GM19099 (cell line): ENCODE results near the gene NELL2.

Source experiments
- POLR2A ChIP-seq: IDR thresholded peaks from 3 replicates; pipeline ENCODE4 v1.6.1; 2011; ENCODE audit warnings: low read depth; ENCODE audit not compliant: insufficient read length; ENCODE audit errors: extremely low read depth

Gene NELL2

DNA sequence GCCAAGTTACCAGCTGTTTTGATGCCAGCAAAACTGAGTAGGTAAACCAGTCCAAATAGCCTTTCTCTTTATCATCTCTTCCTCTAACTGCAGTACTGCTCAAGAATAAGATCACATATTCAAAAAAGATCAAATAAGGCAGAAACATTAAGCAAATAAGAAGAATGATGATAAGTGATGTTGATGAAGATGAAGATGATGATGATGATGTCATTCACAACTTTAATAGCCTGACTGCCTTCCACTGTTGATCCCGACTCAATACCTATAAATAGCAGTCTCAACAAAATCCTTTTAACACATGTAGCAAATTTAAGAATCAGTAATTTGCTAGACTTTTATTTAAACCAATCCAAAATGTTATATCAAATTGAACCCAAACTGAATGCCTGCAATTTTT is 47.1 kb downstream of the NELL2 start:
- no peak for TF ChIP-seq POLR2A

DNA sequence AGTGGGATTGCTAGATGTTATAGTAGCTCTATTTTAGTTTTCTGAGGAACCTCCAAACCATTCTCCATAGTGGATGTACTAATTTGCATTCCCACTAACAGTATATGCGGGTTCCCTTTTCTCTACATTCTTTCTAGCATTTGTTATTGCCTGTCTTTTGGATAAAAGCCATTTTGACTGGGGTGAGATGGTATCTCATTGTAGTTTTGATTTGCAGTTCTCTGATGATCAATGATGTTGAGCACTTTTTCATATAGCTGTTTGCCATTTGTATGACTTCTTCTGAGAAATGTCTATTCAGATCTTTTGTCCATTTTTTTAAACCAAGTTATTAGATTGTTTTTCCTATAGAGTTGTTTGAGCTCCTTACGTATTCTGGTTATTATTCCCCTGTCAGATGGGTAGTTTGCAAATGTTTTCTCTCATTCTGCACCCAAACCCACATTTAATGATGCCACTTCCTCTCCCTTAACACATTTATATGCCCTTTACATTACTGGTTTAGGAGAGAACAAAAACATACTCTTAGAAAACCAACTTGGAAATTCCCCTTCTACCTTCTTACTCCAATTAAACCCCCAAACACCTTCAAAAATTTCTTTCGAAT is 48.2 kb downstream of the NELL2 start:
- no peak for TF ChIP-seq POLR2A

DNA sequence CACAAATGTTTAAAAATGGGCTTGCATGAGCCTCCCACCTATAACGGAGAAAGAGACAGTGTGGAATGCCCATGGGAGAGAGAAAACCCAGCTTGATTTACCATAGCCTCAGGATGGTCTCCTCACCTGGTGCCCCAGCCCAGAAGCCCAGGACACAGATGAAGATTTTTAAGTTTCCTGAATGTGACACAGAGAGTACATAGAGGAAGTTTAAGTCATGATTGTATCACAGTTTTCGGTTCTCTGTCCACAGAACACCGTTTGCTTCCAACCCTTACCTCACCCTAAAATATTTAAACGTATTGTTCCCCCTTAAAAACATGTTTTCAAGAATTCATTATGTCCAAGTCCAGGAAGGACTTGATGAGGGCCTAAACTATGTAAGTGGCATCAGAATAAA is 56.2 kb downstream of the NELL2 start:
- TF ChIP-seq POLR2A = no peak

DNA sequence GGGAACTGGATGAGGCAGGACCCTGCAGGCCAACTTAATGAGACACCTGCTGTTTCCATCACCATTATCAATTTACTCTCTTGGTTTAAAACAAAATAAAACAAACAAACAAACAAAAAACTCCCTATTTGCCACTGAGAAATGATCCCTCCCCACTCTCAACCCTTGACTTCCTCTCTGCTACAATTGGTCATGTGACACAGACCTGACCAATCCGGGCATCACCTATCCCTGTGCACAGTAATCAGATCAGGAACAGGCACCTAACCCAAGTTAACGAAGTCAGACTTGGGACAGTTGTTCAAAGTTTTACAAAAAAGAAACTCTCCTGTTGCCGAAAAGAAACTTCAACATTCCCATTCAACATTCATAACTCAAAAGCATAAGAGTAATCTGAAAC is 58.4 kb downstream of the NELL2 start:
- TF ChIP-seq POLR2A = no peak

DNA sequence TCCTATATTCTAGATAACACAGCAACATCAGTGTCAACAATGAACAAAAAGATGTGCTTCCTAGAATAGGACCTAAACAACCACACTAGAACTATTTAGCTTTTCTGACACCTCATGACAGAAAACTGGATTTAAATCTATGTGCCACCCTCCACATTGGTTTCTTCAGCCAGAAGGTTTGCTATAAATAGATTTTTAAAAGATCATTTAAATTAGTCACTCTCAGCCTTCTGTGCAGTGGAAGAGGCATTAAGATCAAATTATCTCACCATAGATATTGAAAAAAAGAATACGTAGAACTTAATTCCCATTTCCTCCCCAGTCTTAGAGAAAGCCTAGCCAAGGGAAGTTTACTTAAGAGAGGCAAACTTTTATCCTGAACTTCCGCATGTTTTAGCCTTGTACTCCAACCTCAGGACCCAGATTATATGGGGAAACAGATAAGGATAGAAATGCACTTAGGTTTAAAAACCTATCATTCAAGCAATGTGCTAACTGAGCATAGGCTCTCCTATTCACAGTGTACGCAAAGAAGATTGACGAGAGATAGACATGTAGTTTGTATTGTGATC is 59.6 kb downstream of the NELL2 start:
- no peak for TF ChIP-seq POLR2A

DNA sequence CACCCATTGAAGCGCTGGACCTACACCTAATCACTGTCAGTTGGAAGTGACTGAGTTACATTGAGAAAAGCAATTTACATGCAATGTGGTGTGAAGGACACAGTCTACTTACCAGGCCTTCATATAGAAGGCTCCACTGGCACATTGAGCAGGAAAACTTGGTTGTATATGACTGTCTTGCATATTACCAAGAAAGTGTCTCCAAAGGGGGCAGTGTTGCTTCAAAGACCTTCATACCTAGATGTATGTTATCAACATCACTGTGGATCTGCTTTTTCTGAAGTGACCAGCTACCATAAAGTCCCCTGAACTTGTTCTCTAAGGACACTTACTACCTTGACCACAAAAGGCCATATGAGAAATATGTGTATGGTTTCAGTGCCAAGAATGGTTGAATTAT is 64.1 kb downstream of the NELL2 start:
- TF ChIP-seq POLR2A = no peak

DNA sequence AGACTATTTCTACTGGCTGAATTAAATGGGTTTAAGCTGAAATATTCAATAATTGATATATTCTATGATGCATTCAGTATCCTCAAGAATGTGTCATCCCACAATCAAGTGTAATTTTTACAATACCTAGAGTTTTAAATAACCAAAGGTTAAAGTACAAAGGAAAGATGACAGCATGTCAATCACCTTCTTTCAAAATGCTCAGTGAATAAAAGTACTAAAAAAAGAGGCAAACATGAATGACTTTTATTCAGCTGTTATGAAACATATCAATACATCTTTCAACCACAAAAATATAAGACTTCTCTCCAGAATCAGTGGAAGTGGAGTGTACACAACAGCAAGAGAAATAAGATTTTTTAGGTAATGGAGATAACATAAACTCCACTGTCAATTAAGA is 72.0 kb downstream of the NELL2 start:
- no peak for TF ChIP-seq POLR2A

DNA sequence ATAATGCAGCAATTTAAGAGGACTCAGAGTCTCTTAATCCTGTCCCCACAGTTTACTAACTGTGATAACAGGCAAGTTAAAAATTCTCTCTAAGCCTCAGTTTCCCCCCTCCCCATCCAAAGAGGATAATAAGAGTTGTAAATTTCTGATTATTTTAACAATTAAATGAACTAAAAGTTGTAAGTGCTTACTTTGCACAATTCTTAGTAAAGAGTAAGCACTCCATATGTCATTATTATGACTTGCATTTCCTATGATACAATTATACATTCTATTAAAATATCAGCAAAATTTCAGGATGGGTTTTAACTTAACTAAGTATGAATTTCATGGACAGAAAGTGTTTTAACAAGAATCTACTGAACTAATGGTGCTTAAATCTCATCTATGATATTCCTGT is 80.1 kb downstream of the NELL2 start:
- TF ChIP-seq POLR2A = no peak

DNA sequence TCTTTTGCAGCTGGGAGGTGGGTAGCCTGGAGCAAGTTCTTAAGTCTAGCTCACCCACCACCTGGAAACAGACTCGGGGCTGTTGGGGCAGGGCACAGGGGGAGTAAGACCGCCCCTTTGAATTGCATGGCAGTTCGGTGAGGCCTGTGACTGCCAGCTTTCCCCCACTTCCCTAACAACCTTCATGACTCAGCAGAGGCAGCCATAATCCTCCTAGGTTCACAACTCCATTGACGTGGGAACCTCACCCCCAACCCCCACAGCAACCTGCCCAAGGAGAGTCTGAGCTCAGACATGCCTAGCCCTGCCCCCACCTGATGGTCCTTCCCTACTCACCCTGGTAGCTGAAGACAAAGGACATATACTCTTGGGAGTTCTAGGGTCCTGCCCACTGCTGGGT is 87.4 kb downstream of the NELL2 start:
- TF ChIP-seq POLR2A = no peak

DNA sequence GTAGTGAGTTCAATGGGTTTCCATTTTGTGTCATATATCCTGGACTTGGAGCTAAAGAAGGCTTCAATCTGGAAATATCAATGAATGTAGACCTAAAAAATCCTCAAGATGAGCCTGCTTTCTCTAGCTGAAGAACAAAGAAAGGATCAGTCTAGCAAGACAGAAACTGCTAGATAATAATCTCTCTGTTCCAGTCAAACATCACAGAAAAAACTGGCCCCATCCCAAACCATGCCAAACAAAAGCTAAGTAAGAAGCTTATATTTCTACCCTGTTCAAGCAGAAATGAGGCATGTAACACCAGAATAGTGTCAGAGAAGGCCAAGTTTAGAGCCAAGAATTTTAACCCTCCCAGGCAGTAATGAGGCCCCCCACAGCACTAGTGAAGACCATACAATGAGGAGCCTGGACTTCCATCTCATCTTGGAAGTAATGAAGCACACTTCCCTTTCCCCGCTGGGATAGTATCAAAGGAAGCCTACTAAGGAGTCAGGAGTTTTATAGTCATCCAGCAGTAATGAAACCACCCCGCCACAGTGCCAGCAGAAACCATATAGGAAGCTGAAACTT is 95.8 kb downstream of the NELL2 start:
- no peak for TF ChIP-seq POLR2A

DNA sequence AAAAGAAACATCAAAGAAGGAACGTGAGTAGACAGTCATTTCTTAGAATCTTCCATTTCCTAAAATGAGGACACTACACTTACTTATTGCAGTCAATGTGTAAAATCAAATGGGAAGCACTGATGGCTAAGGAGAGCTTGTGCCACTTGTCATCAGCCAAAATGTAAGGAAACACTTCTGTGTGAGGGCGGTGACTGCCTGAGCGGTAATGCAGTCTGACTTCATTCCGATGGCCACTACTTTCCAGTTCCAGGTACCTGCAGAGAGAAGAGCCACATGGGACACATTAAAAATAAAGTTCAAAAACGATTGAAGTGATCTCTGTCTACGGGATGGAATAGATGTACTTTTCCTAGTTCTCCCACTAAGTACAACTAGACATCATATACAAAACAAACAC is 96.3 kb downstream of the NELL2 start:
- TF ChIP-seq POLR2A = no peak

DNA sequence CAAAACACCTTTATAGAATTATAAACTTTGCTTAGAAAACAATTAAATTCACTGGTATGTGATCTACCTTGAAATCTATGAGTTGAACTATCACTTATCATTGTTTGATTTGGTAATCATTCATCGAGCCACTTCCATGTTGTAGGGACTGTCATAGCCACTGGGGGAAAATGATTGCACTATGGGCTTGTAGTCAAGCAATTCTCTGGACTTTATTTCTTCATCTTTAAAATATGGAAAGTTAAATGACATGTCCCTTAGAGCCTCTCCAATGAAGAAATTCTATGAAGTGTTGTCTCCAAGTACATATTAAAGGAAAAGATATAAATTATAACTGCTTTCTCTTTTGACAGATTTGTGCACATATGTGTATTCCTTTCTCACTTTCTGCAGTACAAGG is 97.3 kb downstream of the NELL2 start:
- no peak for TF ChIP-seq POLR2A

DNA sequence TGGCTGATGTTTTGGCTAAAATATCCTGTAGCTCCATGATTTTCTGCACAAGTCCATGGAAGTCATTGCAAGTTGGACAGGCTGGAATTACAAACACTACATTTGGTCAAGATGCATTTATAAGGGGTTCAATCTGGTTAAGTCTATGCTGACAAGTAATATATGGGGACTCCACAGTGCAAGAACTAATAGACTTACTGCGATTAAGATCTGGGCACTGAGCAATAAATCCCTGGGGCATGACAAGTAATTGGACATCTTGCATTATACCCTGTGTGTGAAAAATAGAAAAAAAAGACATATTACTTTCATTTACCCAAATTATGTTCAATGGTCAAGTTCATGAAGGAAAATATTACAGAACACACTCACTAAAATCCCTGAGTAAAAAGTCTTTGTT is 99.1 kb downstream of the NELL2 start:
- no peak for TF ChIP-seq POLR2A

DNA sequence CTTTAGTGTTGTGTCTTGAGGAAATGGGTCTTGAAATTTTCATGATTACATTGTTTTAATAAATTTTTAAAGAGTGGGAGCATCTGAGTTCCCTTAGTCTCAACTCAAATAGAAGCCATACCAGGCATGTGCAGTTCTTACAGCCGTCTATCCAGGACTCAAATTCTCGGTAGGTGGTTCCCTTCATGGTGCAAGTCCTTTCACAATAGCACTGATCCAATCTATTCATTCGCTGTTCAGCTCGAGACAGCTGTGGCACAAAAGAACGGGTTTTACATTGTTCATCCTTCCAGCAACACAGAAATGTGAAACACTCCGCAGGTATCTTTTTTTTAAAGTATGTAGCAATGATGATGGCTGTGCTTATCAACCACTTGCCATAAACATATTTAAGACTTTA is 100.2 kb downstream of the NELL2 start:
- no peak for TF ChIP-seq POLR2A

DNA sequence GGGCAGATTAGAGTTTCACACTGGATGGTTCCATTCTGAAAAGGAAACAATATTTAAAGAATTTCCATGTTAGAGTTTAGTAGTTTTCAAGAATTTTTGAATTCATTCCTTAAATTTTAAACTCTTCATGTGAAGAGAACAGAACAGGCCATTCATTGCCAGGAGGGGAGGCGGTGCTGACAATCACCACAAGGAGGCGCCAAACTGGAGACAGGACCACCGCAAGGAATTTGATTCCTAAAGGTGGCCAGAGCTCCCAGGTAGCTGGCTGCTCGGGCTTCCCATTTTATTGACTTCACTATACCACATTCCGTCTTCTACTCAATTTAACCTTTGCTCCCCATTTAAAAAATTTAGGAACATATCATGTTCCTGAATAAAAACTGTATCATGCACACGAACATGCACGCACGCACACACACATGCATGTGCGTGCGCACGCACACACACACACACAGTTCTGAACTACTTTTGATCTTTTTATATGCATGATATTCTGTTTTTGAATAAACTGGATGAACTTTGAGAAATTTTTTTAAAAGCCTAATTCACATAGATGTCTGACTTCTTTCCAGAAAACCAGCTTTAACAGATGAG is 101.2 kb downstream of the NELL2 start:
- TF ChIP-seq POLR2A = no peak

DNA sequence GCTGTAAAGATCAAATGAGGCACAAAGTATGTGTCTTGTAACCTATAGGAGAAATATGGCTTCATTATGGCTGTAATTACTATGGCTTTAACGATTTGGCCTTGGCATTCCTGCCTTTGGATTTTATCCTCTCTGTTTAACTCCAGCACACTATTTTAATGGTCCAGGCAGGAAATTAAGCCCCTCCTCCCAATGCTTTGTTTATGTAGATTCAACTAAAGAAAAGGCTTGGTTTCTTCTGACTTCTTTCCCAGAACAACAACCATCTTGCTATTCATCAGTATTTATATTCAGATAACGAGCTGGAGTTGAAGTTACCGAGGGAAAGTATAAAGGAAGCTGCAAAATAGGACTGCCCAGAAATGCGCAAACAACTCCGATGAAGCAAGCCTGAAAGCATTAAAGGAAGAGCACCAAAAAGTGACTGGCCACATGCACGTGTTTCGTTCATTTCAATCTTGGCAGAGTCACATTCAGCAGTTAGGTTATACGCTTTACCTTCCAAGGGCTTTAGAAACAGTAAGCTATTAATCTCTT is 104.6 kb downstream of the NELL2 start:
- no peak for TF ChIP-seq POLR2A

DNA sequence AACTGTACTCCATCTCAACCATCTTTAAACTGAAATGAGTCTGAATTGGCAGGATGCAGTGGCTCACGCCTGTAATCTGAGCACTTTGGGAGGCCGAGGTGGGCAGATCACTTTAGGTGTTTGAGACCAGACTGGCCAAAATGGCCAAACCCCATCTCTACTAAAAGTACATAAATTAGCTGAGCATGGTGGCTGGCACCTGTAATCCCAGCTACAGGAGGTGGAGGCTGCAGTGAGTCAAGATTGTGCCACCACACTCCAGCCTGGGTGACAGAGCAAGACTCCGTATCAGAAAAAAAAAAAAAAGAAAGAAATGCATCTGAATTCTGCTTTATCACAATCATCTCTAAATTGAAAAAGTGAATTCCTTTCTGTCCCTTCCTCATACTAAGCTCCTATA is 110.3 kb downstream of the NELL2 start:
- no peak for TF ChIP-seq POLR2A

DNA sequence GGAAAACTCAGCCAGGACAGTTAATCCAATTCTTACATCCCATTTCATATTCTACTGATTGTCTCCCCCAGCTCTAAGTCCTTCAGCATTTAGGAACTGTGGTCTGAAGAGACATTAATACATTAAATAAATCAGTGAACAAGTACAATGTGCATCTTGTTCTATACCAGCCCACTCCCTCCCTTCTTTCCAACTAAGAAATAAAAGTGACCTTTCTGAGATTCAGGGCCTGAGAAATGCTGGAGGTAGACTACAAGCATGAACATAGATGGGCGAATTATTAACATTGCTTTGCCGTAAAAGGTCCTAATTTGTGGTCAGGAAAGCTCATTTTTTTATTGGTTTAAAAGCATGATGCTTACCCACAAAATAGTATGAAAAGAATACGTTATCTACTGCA is 113.1 kb downstream of the NELL2 start:
- TF ChIP-seq POLR2A = no peak
